Astrocyte (in vitro differentiated cells and primary cell): ENCODE measurements around the gene EHD4. TPM values are rescaled to one million over a fixed set of nuclear protein-coding genes. Genes with fewer than 3 reads are reported as not detected.

Experiments used
- DNase-seq: peaks from one replicate; pipeline ENCODE4 v3.0.0-alpha.2; 2010; ENCODE audit warnings: low read depth
- FAIRE-seq: peaks from 2 replicates; lab custom pipeline; 2011; peaks lifted over from hg19 to GRCh38; lab: Jason Lieb, UNC
- H2AFZ ChIP-seq: 2 replicates; pipeline ENCODE4 v1.6.0; 2012; ENCODE audit warnings: low read depth, low read length, inconsistent platforms
- H3K27ac ChIP-seq: 2 replicates; pipeline ENCODE4 v1.5.1; 2011; ENCODE audit warnings: low read depth, low read length, inconsistent platforms
- H3K27me3 ChIP-seq: 2 replicates; pipeline ENCODE4 v1.6.0; 2011; ENCODE audit warnings: low read length, inconsistent platforms; ENCODE audit not compliant: insufficient read depth
- H3K36me3 ChIP-seq: 2 replicates; pipeline ENCODE4 v1.5.1; 2011; ENCODE audit warnings: low read length, inconsistent platforms; ENCODE audit not compliant: insufficient read depth
- H3K4me1 ChIP-seq: 2 replicates; pipeline ENCODE4 v1.5.1; 2011; ENCODE audit warnings: low read length, inconsistent platforms; ENCODE audit not compliant: insufficient read depth
- H3K4me2 ChIP-seq: 2 replicates; pipeline ENCODE4 v1.6.0; 2012; ENCODE audit warnings: low read length, inconsistent platforms
- H3K4me3 ChIP-seq: 2 replicates; pipeline ENCODE4 v1.5.1; 2011; ENCODE audit warnings: low read depth, mild to moderate bottlenecking, low read length, inconsistent platforms; ENCODE audit not compliant: insufficient read depth
- H3K79me2 ChIP-seq: 2 replicates; pipeline ENCODE4 v1.6.0; 2012; ENCODE audit warnings: mild to moderate bottlenecking, low read length, inconsistent platforms; ENCODE audit not compliant: insufficient read depth
- H3K9ac ChIP-seq: 2 replicates; pipeline ENCODE4 v1.6.0; 2012; ENCODE audit warnings: mild to moderate bottlenecking, low read length, inconsistent platforms
- H3K9me3 ChIP-seq: 2 replicates; pipeline ENCODE4 v1.5.1; 2012; ENCODE audit warnings: low read depth, mild to moderate bottlenecking, low read length, inconsistent platforms; ENCODE audit not compliant: insufficient read depth
- H4K20me1 ChIP-seq: 2 replicates; pipeline ENCODE4 v1.6.0; 2012; ENCODE audit warnings: low read length, inconsistent platforms; ENCODE audit not compliant: insufficient read depth
- H3K27ac Mint-ChIP-seq: one replicate; pipeline ENCODE4 v1.8.0; 2021; ENCODE audit warnings: mild to moderate bottlenecking, mixed read lengths; ENCODE audit not compliant: unreplicated experiment
- H3K27me3 Mint-ChIP-seq: one replicate; pipeline ENCODE4 v1.8.0; 2021; ENCODE audit warnings: low read depth, mixed read lengths; ENCODE audit not compliant: unreplicated experiment
- H3K36me3 Mint-ChIP-seq: one replicate; pipeline ENCODE4 v1.8.0; 2021; ENCODE audit warnings: low read depth, mixed read lengths; ENCODE audit not compliant: unreplicated experiment
- H3K4me1 Mint-ChIP-seq: one replicate; pipeline ENCODE4 v1.8.0; 2021; ENCODE audit warnings: low read depth, mixed read lengths; ENCODE audit not compliant: unreplicated experiment
- H3K4me3 Mint-ChIP-seq: one replicate; pipeline ENCODE4 v1.8.0; 2021; ENCODE audit warnings: mild to moderate bottlenecking, moderate library complexity, mixed read lengths; ENCODE audit not compliant: unreplicated experiment
- H3K9me3 Mint-ChIP-seq: one replicate; pipeline ENCODE4 v1.8.0; 2021; ENCODE audit warnings: mild to moderate bottlenecking, mixed read lengths; ENCODE audit not compliant: unreplicated experiment
- EZH2 ChIP-seq: IDR thresholded peaks from 2 replicates; pipeline ENCODE4 v1.6.1; 2012; ENCODE audit warnings: mild to moderate bottlenecking, low read length, inconsistent platforms; ENCODE audit not compliant: insufficient read depth
- total RNA-seq: library from RNA; stranded (reverse); gene quantifications from 2 replicates; pipeline ENCODE4 v1.2.1, GENCODE V29; 2021
- TF ChIP-seq, protein P1 (sequence below): IDR thresholded peaks from 2 replicates; pipeline ENCODE4 v1.5.1; 2011; ENCODE audit warnings: low read depth, mild to moderate bottlenecking, inconsistent platforms, low read length, moderate library complexity; ENCODE audit not compliant: insufficient read depth

Gene EHD4
- total RNA-seq, 1 donor from 2014 or later = 46.4 TPM

DNA sequence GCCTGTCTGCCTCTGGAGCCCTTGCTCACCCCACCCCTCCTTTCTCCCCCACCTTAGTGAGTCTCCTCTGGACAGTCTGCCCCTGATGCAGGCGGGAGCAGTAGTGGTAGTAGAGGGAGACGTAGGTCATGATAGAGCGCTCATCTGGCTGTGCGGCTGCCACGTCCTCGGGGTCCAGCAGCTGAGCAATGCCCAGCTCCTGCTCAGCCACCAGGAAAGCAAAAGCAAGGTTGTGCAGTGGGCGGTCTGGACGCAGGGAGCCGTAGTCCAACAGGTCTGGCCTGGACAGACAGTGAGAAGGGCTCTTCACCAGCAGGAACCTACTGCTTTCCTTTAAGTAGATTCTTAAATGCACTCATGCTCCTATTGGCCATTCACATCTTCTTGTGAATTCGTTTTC, 85.2 kb downstream of the EHD4 start:
- Histone ChIP-seq H3K27me3 (no peaks in the 10 kb centered on the region), H3K36me3 (no peaks in the 10 kb centered on the region), H4K20me1 (peaks cover 10% of the 10 kb centered on the region), H3K9ac (no peak overlapping the region), H3K27ac (no peak overlapping the region), H2AFZ (no peak overlapping the region), H3K79me2 (no peaks in the 10 kb centered on the region), H3K4me3 (no peak overlapping the region), H3K4me1 (peaks cover 5% of the 10 kb centered on the region), H3K4me2 (no peak overlapping the region), H3K9me3 (no peaks in the 10 kb centered on the region)
- Mint-ChIP-seq H3K4me1 (no peaks in the 10 kb centered on the region), H3K27me3 (peaks cover 23% of the 10 kb centered on the region), H3K27ac (no peak overlapping the region), H3K4me3 (no peak overlapping the region), H3K9me3 (no peaks in the 10 kb centered on the region), H3K36me3 (peaks cover 24% of the 10 kb centered on the region)
- TF ChIP-seq EZH2 = no peak
- TF ChIP-seq, protein P1, sequence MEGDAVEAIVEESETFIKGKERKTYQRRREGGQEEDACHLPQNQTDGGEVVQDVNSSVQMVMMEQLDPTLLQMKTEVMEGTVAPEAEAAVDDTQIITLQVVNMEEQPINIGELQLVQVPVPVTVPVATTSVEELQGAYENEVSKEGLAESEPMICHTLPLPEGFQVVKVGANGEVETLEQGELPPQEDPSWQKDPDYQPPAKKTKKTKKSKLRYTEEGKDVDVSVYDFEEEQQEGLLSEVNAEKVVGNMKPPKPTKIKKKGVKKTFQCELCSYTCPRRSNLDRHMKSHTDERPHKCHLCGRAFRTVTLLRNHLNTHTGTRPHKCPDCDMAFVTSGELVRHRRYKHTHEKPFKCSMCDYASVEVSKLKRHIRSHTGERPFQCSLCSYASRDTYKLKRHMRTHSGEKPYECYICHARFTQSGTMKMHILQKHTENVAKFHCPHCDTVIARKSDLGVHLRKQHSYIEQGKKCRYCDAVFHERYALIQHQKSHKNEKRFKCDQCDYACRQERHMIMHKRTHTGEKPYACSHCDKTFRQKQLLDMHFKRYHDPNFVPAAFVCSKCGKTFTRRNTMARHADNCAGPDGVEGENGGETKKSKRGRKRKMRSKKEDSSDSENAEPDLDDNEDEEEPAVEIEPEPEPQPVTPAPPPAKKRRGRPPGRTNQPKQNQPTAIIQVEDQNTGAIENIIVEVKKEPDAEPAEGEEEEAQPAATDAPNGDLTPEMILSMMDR = no peak
- DNase-seq = no peak
- no peak for FAIRE-seq

DNA sequence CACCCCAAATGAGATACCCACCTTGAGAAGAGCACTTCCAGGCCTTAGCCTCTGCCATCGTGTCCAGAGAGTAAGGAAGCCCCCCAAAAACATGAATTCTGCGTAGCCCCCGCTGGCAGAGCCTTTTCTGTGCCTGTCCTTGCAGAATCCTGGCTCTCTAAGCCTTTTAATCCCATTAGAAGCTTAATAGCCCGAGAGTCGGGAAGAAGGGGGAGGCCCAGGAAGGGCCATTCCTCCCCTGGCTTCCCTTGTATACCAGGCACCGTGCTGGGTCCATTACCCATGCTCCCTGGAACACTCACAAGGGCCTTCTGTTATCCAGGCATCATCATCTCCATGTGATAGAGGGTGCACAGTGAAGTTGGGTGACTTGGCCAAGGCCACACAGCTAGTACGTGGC, 85.6 kb downstream of the EHD4 start:
- peaks cover 24% of the 10 kb centered on the region for H3K36me3 Mint-ChIP-seq
- Histone ChIP-seq H3K4me2 (no peak overlapping the region), H3K4me3 (no peak overlapping the region), H4K20me1 (peaks cover 10% of the 10 kb centered on the region), H3K4me1 (peaks cover 5% of the 10 kb centered on the region), H3K79me2 (no peaks in the 10 kb centered on the region), H3K9ac (no peak overlapping the region), H3K9me3 (no peaks in the 10 kb centered on the region), H3K27ac (no peak overlapping the region), H2AFZ (no peak overlapping the region), H3K36me3 (no peaks in the 10 kb centered on the region), H3K27me3 (no peaks in the 10 kb centered on the region)
- H3K27me3 Mint-ChIP-seq = peaks cover 23% of the 10 kb centered on the region
- TF ChIP-seq EZH2 = no peak
- TF ChIP-seq, protein P1 = no peak
- no peak for FAIRE-seq
- no peaks in the 10 kb centered on the region for H3K9me3 Mint-ChIP-seq
- H3K27ac Mint-ChIP-seq = no peak overlapping the region
- no peak overlapping the region for H3K4me3 Mint-ChIP-seq
- no peaks in the 10 kb centered on the region for H3K4me1 Mint-ChIP-seq
- DNase-seq = no peak

DNA sequence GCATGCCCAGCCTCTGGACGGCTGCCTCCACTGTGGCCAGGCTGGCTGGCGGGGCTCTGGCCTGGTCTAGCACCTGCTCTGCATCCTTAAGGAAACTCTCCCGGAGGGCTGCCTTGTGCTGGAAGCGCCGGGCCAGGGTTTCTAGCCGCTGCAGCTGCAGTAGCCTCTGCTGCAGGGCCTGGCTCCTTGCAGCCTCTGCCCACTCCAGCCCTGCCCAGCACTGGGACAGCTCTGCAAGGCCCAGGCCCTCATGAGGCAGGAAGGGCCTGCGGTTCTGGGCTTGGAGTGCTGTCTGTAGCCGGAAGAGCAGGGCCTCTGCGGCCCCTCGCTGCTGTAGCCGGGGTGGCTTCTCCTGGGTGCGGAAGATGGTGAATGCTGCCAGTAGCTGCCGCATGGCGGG, 86.5 kb downstream of the EHD4 start:
- TF ChIP-seq, protein P1 = no peak
- no peak for TF ChIP-seq EZH2
- Mint-ChIP-seq H3K4me3 (no peak overlapping the region), H3K36me3 (peaks cover 28% of the 10 kb centered on the region), H3K4me1 (peaks cover 3% of the 10 kb centered on the region), H3K9me3 (no peaks in the 10 kb centered on the region), H3K27ac (no peak overlapping the region), H3K27me3 (peaks cover 30% of the 10 kb centered on the region)
- peaks cover 5% of the 10 kb centered on the region for H3K4me1 ChIP-seq
- H3K79me2 ChIP-seq = no peaks in the 10 kb centered on the region
- H3K27ac ChIP-seq = no peak overlapping the region
- no peaks in the 10 kb centered on the region for H3K9me3 ChIP-seq
- H4K20me1 ChIP-seq = peaks cover 16% of the 10 kb centered on the region
- FAIRE-seq (no peak), DNase-seq (no peak)
- no peak overlapping the region for H2AFZ ChIP-seq
- no peak overlapping the region for H3K4me3 ChIP-seq
- H3K36me3 ChIP-seq = no peaks in the 10 kb centered on the region
- H3K9ac ChIP-seq = no peak overlapping the region
- peaks cover 8% of the 10 kb centered on the region for H3K27me3 ChIP-seq
- H3K4me2 ChIP-seq = no peak overlapping the region
